Measurements from ENCODE around the gene KIFBP. TPM values are rescaled to one million over a fixed set of nuclear protein-coding genes. Genes with fewer than 3 reads are reported as not detected.
A peak's percentile ranks its signal among the peaks of the same experiment; 100 is the strongest.

KIFBP gene
- total and polyA plus RNA-seq, 9 of the 15 experiments (the other 6 are each of a cell fraction or from before 2014, with no cell fraction given), result 5.6 to 23.2 (median 14.8) TPM

- TF ChIP-seq CHD7 (IDR thresholded peaks at IDR 0.05; ENCODE audit: low read depth, low read length) (no peak), FOXM1 (IDR thresholded peaks at IDR 0.05; ENCODE audit: low read depth) (peak; percentile 60; the same call in 1 of the 2 replicates), FOXM1 (CRISPR knock-in tag; IDR thresholded peaks at IDR 0.05; ENCODE audit: low read depth) (peak; percentile 82; the same call in 1 of the 2 replicates), ZBED1 (IDR thresholded peaks at IDR 0.05) (no peak), ILK (tag; IDR thresholded peaks at IDR 0.05; ENCODE audit: borderline replicate concordance, low read depth) (no peak), EHMT2 (IDR thresholded peaks at IDR 0.05) (no peak), PCBP1 (IDR thresholded peaks at IDR 0.05; ENCODE audit: low read depth, low read length, poor library complexity, severe bottlenecking) (no peak), VEZF1 (CRISPR knock-in tag; IDR thresholded peaks at IDR 0.05) (peak; percentile 70), SP1 (CRISPR knock-in tag; IDR thresholded peaks at IDR 0.05) (peak; percentile 89), ADNP (tag; IDR thresholded peaks at IDR 0.05) (no peak), GTF2B (IDR thresholded peaks at IDR 0.05; ENCODE audit: extremely low read depth, insufficient read length) (no peak), ESRRB (CRISPR knock-in tag; IDR thresholded peaks at IDR 0.05; ENCODE audit: borderline replicate concordance) (no peak), ZNF444 (CRISPR knock-in tag; IDR thresholded peaks at IDR 0.05) (no peak), SRSF7 (optimal IDR thresholded peaks at IDR 0.05; ENCODE audit: low read depth, low read length) (no peak), MTA3 (IDR thresholded peaks at IDR 0.05; ENCODE audit: borderline replicate concordance) (peak; percentile 95)
Measured at GRCh38 chr10:68988530-68989316, at the start of gene KIFBP (continued).

All from K562 (cell line).